Activated effector memory CD4-positive, alpha-beta T cell treated with anti-CD3 and anti-CD28 coated beads, Interleukin-2, amount 50 U/mL, for 16 hours (primary cell): ENCODE data around the gene THAP2.

Source experiments
- DNase-seq: peaks from one replicate; pipeline ENCODE4 v3.0.0-alpha.2; 2020

Gene THAP2

GRCh38 chr12:71663561-71664410 lies at the start of gene THAP2, which contains the start of gene ZFC3H1:
Gene THAP2, plus strand, starts transcription at chr12:71664301. Its CDS starts 209 bp downstream, at chr12:71664510.
Gene ZFC3H1, minus strand, starts transcription at chr12:71663848. Its CDS starts 238 bp downstream, at chr12:71663610.
- DNase-seq: peak; percentile 96

- no peak for DNase-seq
Measured at GRCh38 chr12:71621938-71622337, 42.2 kb upstream of the THAP2 start.

- no peak for DNase-seq
Measured at GRCh38 chr12:71625476-71625875, 38.6 kb upstream of the THAP2 start.

- no peak for DNase-seq
Measured at GRCh38 chr12:71626098-71626497, 38.0 kb upstream of the THAP2 start.

GRCh38 chr12:71626768-71627167 lies 37.3 kb upstream of the THAP2 start:
- no peak for DNase-seq

- no peak for DNase-seq
Measured at GRCh38 chr12:71627438-71628002, 36.6 kb upstream of the THAP2 start.

GRCh38 chr12:71636704-71637115 lies 27.4 kb upstream of the THAP2 start:
- DNase-seq: no peak

- no peak for DNase-seq
Measured at GRCh38 chr12:71638499-71638898, 25.6 kb upstream of the THAP2 start.

GRCh38 chr12:71639341-71639760 lies 24.8 kb upstream of the THAP2 start:
- DNase-seq: no peak

GRCh38 chr12:71640316-71640715 lies 23.8 kb upstream of the THAP2 start:
- DNase-seq: no peak

- DNase-seq: no peak
Measured at GRCh38 chr12:71641390-71641789, 22.7 kb upstream of the THAP2 start.

GRCh38 chr12:71642264-71642663 lies 21.8 kb upstream of the THAP2 start:
- no peak for DNase-seq

GRCh38 chr12:71645268-71645667 lies 18.8 kb upstream of the THAP2 start:
- DNase-seq: no peak

GRCh38 chr12:71646512-71646911 lies 17.6 kb upstream of the THAP2 start:
- no peak for DNase-seq

- no peak for DNase-seq
Measured at GRCh38 chr12:71648537-71648936, 15.6 kb upstream of the THAP2 start.

GRCh38 chr12:71649401-71649800 lies 14.7 kb upstream of the THAP2 start:
- DNase-seq: no peak

GRCh38 chr12:71652656-71653055 lies 11.4 kb upstream of the THAP2 start:
- no peak for DNase-seq

GRCh38 chr12:71653137-71653536 lies 11.0 kb upstream of the THAP2 start:
- no peak for DNase-seq

- DNase-seq: no peak
Measured at GRCh38 chr12:71654200-71654599, 9.9 kb upstream of the THAP2 start.

GRCh38 chr12:71655495-71655894 lies 8.6 kb upstream of the THAP2 start:
- DNase-seq: no peak

- DNase-seq: no peak
Measured at GRCh38 chr12:71655907-71656306, 8.2 kb upstream of the THAP2 start.

- no peak for DNase-seq
Measured at GRCh38 chr12:71656740-71657139, 7.4 kb upstream of the THAP2 start.

- DNase-seq: no peak
Measured at GRCh38 chr12:71661977-71662530, 2.0 kb upstream of the THAP2 start.
